ENCODE results near the gene WHRN. TPM values are rescaled to one million over a fixed set of nuclear protein-coding genes. Genes with fewer than 3 reads are reported as not detected.

The WHRN gene
- polyA plus RNA-seq, 1 donor from 2014 or later: 2.5 TPM

DNA sequence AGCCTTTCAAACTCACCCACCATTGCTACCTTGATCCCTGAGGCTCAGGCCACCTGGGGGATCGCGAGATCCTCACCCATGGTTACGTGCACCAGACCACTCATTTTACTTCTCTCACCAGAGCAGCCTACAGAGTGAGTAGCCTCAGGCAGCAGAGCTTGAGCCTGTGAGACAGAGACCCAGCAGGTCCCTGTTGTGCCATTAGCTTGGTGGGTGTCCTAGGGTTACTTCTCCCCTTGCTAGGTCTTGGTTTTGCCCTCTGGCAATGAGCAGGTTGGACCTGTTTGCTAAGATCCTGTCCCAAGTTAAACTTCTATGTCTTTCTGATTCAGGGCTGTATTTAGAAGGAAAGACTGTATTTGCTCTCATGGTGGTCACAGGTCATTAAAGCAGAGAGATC, 21.8 kb downstream of the WHRN start:
- no peak for TF ChIP-seq SMC3 (conservative IDR thresholded peaks at IDR 0.05; ENCODE audit: poor library complexity)
- no peak for TF ChIP-seq MXI1 (conservative IDR thresholded peaks at IDR 0.05; ENCODE audit: poor library complexity, severe bottlenecking)
- TF ChIP-seq EP300 (conservative IDR thresholded peaks at IDR 0.05; ENCODE audit: poor library complexity, severe bottlenecking): no peak
- no peak for TF ChIP-seq RAD21 (conservative IDR thresholded peaks at IDR 0.05)
- TF ChIP-seq TAF1 (IDR thresholded peaks at IDR 0.05; ENCODE audit: low read depth): no peak
- TF ChIP-seq, protein P1, sequence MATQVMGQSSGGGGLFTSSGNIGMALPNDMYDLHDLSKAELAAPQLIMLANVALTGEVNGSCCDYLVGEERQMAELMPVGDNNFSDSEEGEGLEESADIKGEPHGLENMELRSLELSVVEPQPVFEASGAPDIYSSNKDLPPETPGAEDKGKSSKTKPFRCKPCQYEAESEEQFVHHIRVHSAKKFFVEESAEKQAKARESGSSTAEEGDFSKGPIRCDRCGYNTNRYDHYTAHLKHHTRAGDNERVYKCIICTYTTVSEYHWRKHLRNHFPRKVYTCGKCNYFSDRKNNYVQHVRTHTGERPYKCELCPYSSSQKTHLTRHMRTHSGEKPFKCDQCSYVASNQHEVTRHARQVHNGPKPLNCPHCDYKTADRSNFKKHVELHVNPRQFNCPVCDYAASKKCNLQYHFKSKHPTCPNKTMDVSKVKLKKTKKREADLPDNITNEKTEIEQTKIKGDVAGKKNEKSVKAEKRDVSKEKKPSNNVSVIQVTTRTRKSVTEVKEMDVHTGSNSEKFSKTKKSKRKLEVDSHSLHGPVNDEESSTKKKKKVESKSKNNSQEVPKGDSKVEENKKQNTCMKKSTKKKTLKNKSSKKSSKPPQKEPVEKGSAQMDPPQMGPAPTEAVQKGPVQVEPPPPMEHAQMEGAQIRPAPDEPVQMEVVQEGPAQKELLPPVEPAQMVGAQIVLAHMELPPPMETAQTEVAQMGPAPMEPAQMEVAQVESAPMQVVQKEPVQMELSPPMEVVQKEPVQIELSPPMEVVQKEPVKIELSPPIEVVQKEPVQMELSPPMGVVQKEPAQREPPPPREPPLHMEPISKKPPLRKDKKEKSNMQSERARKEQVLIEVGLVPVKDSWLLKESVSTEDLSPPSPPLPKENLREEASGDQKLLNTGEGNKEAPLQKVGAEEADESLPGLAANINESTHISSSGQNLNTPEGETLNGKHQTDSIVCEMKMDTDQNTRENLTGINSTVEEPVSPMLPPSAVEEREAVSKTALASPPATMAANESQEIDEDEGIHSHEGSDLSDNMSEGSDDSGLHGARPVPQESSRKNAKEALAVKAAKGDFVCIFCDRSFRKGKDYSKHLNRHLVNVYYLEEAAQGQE (IDR thresholded peaks at IDR 0.05; ENCODE audit: borderline replicate concordance): no peak
- no peak for TF ChIP-seq POLR2AphosphoS5 (IDR thresholded peaks at IDR 0.05)
- TF ChIP-seq, protein P2, sequence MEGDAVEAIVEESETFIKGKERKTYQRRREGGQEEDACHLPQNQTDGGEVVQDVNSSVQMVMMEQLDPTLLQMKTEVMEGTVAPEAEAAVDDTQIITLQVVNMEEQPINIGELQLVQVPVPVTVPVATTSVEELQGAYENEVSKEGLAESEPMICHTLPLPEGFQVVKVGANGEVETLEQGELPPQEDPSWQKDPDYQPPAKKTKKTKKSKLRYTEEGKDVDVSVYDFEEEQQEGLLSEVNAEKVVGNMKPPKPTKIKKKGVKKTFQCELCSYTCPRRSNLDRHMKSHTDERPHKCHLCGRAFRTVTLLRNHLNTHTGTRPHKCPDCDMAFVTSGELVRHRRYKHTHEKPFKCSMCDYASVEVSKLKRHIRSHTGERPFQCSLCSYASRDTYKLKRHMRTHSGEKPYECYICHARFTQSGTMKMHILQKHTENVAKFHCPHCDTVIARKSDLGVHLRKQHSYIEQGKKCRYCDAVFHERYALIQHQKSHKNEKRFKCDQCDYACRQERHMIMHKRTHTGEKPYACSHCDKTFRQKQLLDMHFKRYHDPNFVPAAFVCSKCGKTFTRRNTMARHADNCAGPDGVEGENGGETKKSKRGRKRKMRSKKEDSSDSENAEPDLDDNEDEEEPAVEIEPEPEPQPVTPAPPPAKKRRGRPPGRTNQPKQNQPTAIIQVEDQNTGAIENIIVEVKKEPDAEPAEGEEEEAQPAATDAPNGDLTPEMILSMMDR (IDR thresholded peaks at IDR 0.05; ENCODE audit: poor library complexity, severe bottlenecking): no peak
- TF ChIP-seq EZH2 (IDR thresholded peaks at IDR 0.05; ENCODE audit: borderline replicate concordance, insufficient read depth, low read length, poor library complexity, severe bottlenecking): no peak
- H3K9me2 ChIP-seq (ENCODE audit: insufficient read depth, low read length): no peaks in the 10 kb centered on the region
- no peaks in the 10 kb centered on the region for H3K9me3 ChIP-seq (ENCODE audit: low read length)
- H3K4me2 ChIP-seq (ENCODE audit: low read length): no peak overlapping the region
- H3K79me2 ChIP-seq (replicated peaks; ENCODE audit: insufficient read depth, low read length): no peaks in the 10 kb centered on the region
- no peaks in the 10 kb centered on the region for H3K36me3 ChIP-seq (ENCODE audit: insufficient read depth, low read length)
- no peak overlapping the region for H3K27ac ChIP-seq (ENCODE audit: low read length)
- H4K20me1 ChIP-seq (ENCODE audit: insufficient read depth): no peaks in the 10 kb centered on the region
- no peaks in the 10 kb centered on the region for H3F3A ChIP-seq (ENCODE audit: insufficient read depth, low read length, poor library complexity, severe bottlenecking)
- no peaks in the 10 kb centered on the region for H3K27me3 ChIP-seq (ENCODE audit: insufficient read depth, low read depth, low read length)
- no peak overlapping the region for H2AFZ ChIP-seq (ENCODE audit: low read depth, low read length)
- H3K4me3 ChIP-seq (ENCODE audit: low read length): no peak overlapping the region
- no peak overlapping the region for H3K9ac ChIP-seq (ENCODE audit: low read length)

DNA sequence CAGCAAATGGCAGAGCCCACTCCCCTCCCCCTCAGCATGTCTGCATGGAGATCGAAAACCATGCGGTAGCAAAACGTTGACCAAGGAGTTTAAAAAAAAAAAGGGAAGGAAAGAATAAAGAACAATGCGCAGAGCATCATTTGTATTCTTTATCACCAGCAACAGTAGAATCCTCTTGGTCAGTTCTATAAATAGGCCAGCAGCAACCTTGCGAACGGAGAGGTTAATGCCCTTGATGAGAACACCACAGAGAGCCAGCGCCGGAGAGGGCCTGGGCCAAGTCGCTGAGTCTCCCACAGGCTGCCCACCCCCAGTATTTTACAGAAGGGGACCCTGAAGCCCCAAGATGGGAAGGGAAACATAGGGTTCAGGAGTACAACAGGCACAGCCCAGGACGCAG, 22.7 kb downstream of the WHRN start:
- H3K79me2 ChIP-seq (replicated peaks; ENCODE audit: insufficient read depth, low read length): no peaks in the 10 kb centered on the region
- H2AFZ ChIP-seq (ENCODE audit: low read depth, low read length): no peak overlapping the region
- H3K36me3 ChIP-seq (ENCODE audit: insufficient read depth, low read length): no peaks in the 10 kb centered on the region
- H3F3A ChIP-seq (ENCODE audit: insufficient read depth, low read length, poor library complexity, severe bottlenecking): no peaks in the 10 kb centered on the region
- no peak overlapping the region for H3K4me2 ChIP-seq (ENCODE audit: low read length)
- TF ChIP-seq, protein P1 (IDR thresholded peaks at IDR 0.05; ENCODE audit: borderline replicate concordance): no peak
- TF ChIP-seq EZH2 (IDR thresholded peaks at IDR 0.05; ENCODE audit: borderline replicate concordance, insufficient read depth, low read length, poor library complexity, severe bottlenecking): no peak
- TF ChIP-seq SMC3 (conservative IDR thresholded peaks at IDR 0.05; ENCODE audit: poor library complexity): no peak
- no peak for TF ChIP-seq TAF1 (IDR thresholded peaks at IDR 0.05; ENCODE audit: low read depth)
- no peak for TF ChIP-seq MXI1 (conservative IDR thresholded peaks at IDR 0.05; ENCODE audit: poor library complexity, severe bottlenecking)
- TF ChIP-seq, protein P2 (IDR thresholded peaks at IDR 0.05; ENCODE audit: poor library complexity, severe bottlenecking): no peak
- TF ChIP-seq POLR2AphosphoS5 (IDR thresholded peaks at IDR 0.05): no peak
- TF ChIP-seq RAD21 (conservative IDR thresholded peaks at IDR 0.05): no peak
- no peak for TF ChIP-seq EP300 (conservative IDR thresholded peaks at IDR 0.05; ENCODE audit: poor library complexity, severe bottlenecking)
- H3K9me2 ChIP-seq (ENCODE audit: insufficient read depth, low read length): no peaks in the 10 kb centered on the region
- H3K27me3 ChIP-seq (ENCODE audit: insufficient read depth, low read depth, low read length): no peaks in the 10 kb centered on the region
- H3K27ac ChIP-seq (ENCODE audit: low read length): no peak overlapping the region
- no peak overlapping the region for H3K4me3 ChIP-seq (ENCODE audit: low read length)
- no peak overlapping the region for H3K9ac ChIP-seq (ENCODE audit: low read length)
- no peaks in the 10 kb centered on the region for H3K9me3 ChIP-seq (ENCODE audit: low read length)
- no peaks in the 10 kb centered on the region for H4K20me1 ChIP-seq (ENCODE audit: insufficient read depth)

Measured in neural cell (in vitro differentiated cells).